Suprapubic skin (tissue), 4 donors: ENCODE results near the gene NACA. TPM values are rescaled to one million over a fixed set of nuclear protein-coding genes. Genes with fewer than 3 reads are reported as not detected.

ENCODE experiments used
- DNase-seq, 2 donors: peaks; one replicate each; pipeline ENCODE4 v3.0.0-alpha.2; 2019; ENCODE audit warnings: low spot score in 2 of 2
- H3K27ac ChIP-seq: fragments of 200-600 bp; sonication (generic); one replicate; pipeline ENCODE4 v1.5.1; 2019
- H3K27me3 ChIP-seq: fragments of 200-600 bp; sonication (generic); one replicate; pipeline ENCODE4 v1.5.1; 2019
- H3K36me3 ChIP-seq: fragments of 200-600 bp; sonication (generic); one replicate; pipeline ENCODE4 v1.5.1; 2019
- H3K4me1 ChIP-seq: fragments of 200-600 bp; sonication (generic); one replicate; pipeline ENCODE4 v1.5.1; 2019
- H3K4me3 ChIP-seq: fragments of 200-600 bp; sonication (generic); one replicate; pipeline ENCODE4 v1.5.1; 2019; ENCODE audit warnings: mild to moderate bottlenecking
- H3K9me3 ChIP-seq: fragments of 200-600 bp; sonication (generic); one replicate; pipeline ENCODE4 v1.5.1; 2019
- CTCF ChIP-seq, 2 donors: fragments of 200-600 bp in 1 of 2; fragments of 450-650 bp in 1 of 2; sonication (generic) in 1 of 2; IDR thresholded peaks; one replicate each; pipeline ENCODE4 v1.5.1; 2016 to 2019; ENCODE audit warnings: antibody characterized with exemption in 2 of 2, mild to moderate bottlenecking in 1 of 2, moderate library complexity in 1 of 2
- EP300 ChIP-seq: sonication (generic); formaldehyde crosslinking; IDR thresholded peaks from one replicate; pipeline ENCODE4 v1.6.1; 2017; ENCODE audit warnings: antibody characterized with exemption
- POLR2A ChIP-seq, 2 donors: fragments of 450-650 bp; IDR thresholded peaks; one replicate each; pipeline ENCODE4 v1.6.1; 2017; ENCODE audit warnings: antibody characterized with exemption in 2 of 2, mild to moderate bottlenecking in 2 of 2, moderate library complexity in 2 of 2
- POLR2AphosphoS5 ChIP-seq, 3 donors: sonication (generic); formaldehyde crosslinking; IDR thresholded peaks; one replicate each; pipeline ENCODE4 v1.6.1; 2017; ENCODE audit warnings: antibody characterized with exemption in 3 of 3
- WGBS: methylation state at CpG from one replicate; pipeline ENCODE4 v1.1.5; 2018; 5-methylcytosine and 5-hydroxymethylcytosine counted together
- total RNA-seq, 4 donors: library from RNA; depleted of rRNA; stranded (reverse); fragments of >200 nt; gene quantifications; one replicate each; pipeline ENCODE4 v1.1.0, GENCODE V29; 2016

The NACA gene
- total RNA-seq, 4 donors from 2014 or later, result 1,068 to 1,481 (median 1,369) TPM

- DNase-seq, result peak; percentile 81 to 86
- H3K4me3 ChIP-seq, result peak overlapping the region; percentile 75
- TF ChIP-seq EP300 (no peak), POLR2A (IDR thresholded peaks at IDR 0.05) (no peak), CTCF (IDR thresholded peaks at IDR 0.05) (no peak), POLR2AphosphoS5 (IDR thresholded peaks at IDR 0.05) (no peak)
- H3K36me3 ChIP-seq, result no peaks in the 10 kb centered on the region
- WGBS, result 0% methylated on average over 31 of the region's 62 CpGs
- no peaks in the 10 kb centered on the region for H3K27me3 ChIP-seq
- peak overlapping the region; percentile 97 for H3K27ac ChIP-seq
- peaks cover 44% of the 10 kb centered on the region for H3K4me1 ChIP-seq
- no peaks in the 10 kb centered on the region for H3K9me3 ChIP-seq
Observed at GRCh38 chr12:56687223-56688128, 37.6 kb downstream of the NACA start.

DNA sequence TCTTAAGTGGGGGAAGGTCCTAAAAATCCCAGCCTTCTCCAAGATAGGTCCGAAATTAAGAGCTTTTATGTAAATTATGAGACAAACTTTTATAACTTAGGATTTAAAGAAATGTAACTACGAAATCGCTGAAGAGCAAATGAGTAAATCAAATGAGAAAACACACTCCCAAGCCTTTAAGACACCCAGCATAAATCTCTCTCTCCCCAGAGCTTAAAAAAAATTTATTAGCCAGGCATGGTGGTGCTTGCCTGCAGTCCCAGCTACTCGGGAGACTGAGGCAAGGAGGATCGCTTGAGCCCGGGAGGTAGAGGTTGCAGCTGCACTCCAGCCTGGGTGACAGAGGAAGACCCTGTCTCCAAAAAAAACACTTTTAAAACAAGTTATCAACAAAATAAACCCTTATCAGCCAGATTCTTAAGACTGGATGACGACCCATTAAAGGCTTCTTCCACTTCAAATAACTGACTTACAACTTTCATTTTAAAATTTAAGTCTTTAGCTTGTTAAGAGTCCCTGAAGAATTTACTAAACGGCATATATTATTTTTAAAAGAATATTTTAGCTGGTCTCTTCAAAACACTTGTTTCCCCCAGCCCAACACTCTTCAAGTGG lies 40.2 kb downstream of the NACA start:
- H3K9me3 ChIP-seq, result no peaks in the 10 kb centered on the region
- peak overlapping the region; percentile 25 for H3K27ac ChIP-seq
- H3K4me3 ChIP-seq, result peak overlapping the region; percentile 75
- no peaks in the 10 kb centered on the region for H3K27me3 ChIP-seq
- DNase-seq, result peak; percentile 26 to 39
- TF ChIP-seq EP300 (no peak), POLR2A (IDR thresholded peaks at IDR 0.05) (no peak), CTCF (IDR thresholded peaks at IDR 0.05) (no peak), POLR2AphosphoS5 (IDR thresholded peaks at IDR 0.05) (no peak)
- WGBS, result 16% methylated on average over 8 of the region's 8 CpGs
- H3K36me3 ChIP-seq, result no peaks in the 10 kb centered on the region
- peaks cover 54% of the 10 kb centered on the region for H3K4me1 ChIP-seq

DNA sequence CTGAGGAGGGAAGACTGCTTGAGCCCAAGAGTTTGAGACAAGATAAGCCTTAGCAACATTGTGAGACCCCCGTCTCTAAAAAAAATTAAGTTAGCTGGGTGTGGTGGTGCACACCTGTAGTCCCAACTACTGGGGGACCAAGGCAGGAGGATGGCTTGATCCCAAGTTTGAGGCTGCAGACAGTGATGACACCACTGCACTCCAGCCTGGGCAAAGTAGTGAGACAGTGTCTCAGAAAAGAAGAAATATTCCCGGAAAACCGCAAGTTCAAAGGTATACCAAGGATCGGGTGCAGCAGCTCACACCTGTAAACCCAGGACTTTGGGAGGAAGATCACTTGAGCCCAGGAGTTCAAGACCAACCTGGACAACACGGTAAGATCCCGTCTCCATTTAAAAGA lies 42.8 kb downstream of the NACA start:
- no peak overlapping the region for H3K27ac ChIP-seq
- no peaks in the 10 kb centered on the region for H3K36me3 ChIP-seq
- TF ChIP-seq POLR2A (IDR thresholded peaks at IDR 0.05), result no peak
- no peak for TF ChIP-seq CTCF (IDR thresholded peaks at IDR 0.05)
- TF ChIP-seq EP300, result no peak
- no peak for TF ChIP-seq POLR2AphosphoS5 (IDR thresholded peaks at IDR 0.05)
- H3K27me3 ChIP-seq, result no peaks in the 10 kb centered on the region
- no peak for DNase-seq
- 93% methylated on average over 6 of the region's 6 CpGs for WGBS
- H3K4me1 ChIP-seq, result peaks cover 52% of the 10 kb centered on the region
- no peaks in the 10 kb centered on the region for H3K9me3 ChIP-seq
- no peak overlapping the region for H3K4me3 ChIP-seq

- H3K9me3 ChIP-seq, result no peaks in the 10 kb centered on the region
- TF ChIP-seq EP300, result no peak
- no peak for TF ChIP-seq POLR2A (IDR thresholded peaks at IDR 0.05)
- 91% methylated on average over 13 of the region's 13 CpGs for WGBS
- DNase-seq, result peak; percentile 26 to 31
- no peak overlapping the region for H3K27ac ChIP-seq
- no peaks in the 10 kb centered on the region for H3K27me3 ChIP-seq
- peaks cover 43% of the 10 kb centered on the region for H3K4me1 ChIP-seq
- no peaks in the 10 kb centered on the region for H3K36me3 ChIP-seq
- H3K4me3 ChIP-seq, result no peak overlapping the region
Observed at GRCh38 chr12:56679883-56680575, 45.1 kb downstream of the NACA start.

DNA sequence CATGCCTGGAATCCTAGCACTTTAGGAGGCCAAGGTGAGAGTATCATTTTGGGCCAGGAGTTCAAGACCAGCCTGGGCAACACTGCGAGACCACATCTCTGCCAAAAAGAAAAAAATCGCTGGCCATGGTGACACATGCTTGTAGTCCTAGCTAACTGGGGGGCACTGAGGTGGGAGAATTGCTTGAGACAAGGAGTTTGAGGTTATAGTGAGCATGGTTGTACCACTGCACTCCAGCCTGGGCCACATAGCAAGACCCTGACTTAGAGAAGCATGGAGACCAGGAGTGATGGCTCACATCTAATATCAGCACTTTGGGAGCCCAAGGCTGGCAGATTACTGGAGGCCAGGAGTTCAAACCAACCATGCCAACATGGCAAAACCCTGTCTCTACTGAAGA lies 46.2 kb downstream of the NACA start:
- no peak overlapping the region for H3K4me3 ChIP-seq
- 100% methylated on average over 2 of the region's 2 CpGs for WGBS
- H3K36me3 ChIP-seq, result no peaks in the 10 kb centered on the region
- no peak overlapping the region for H3K27ac ChIP-seq
- no peaks in the 10 kb centered on the region for H3K9me3 ChIP-seq
- H3K4me1 ChIP-seq, result peaks cover 33% of the 10 kb centered on the region
- TF ChIP-seq EP300, result no peak
- no peak for TF ChIP-seq CTCF (IDR thresholded peaks at IDR 0.05)
- TF ChIP-seq POLR2A (IDR thresholded peaks at IDR 0.05), result no peak
- no peak for TF ChIP-seq POLR2AphosphoS5 (IDR thresholded peaks at IDR 0.05)
- no peaks in the 10 kb centered on the region for H3K27me3 ChIP-seq
- DNase-seq, result peak; percentile 10 to 50
